ENCODE results near the gene STYXL1.
"Not testable (repeated sequence)": the region's sequence is repeated elsewhere in the genome, so short reads cannot be mapped to it uniquely, and the experiment has no call there.

STYXL1 gene, protein sequence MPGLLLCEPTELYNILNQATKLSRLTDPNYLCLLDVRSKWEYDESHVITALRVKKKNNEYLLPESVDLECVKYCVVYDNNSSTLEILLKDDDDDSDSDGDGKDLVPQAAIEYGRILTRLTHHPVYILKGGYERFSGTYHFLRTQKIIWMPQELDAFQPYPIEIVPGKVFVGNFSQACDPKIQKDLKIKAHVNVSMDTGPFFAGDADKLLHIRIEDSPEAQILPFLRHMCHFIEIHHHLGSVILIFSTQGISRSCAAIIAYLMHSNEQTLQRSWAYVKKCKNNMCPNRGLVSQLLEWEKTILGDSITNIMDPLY
- 4.4 to 14.6 reads per million in 2 donors for total RNA-seq

- DNase-seq: peak; percentile 64 to 96 (median 82)
These were observed at the start of gene STYXL1, which contains the start of gene MDH2 for GRCh38 chr7:76047811-76048667. Gene STYXL1, minus strand, starts transcription at chr7:76048000. Its CDS starts 17,477 bp downstream, at chr7:76030523. Gene MDH2, plus strand, starts transcription at chr7:76048106. Its CDS starts 55 bp downstream, at chr7:76048161.

DNA sequence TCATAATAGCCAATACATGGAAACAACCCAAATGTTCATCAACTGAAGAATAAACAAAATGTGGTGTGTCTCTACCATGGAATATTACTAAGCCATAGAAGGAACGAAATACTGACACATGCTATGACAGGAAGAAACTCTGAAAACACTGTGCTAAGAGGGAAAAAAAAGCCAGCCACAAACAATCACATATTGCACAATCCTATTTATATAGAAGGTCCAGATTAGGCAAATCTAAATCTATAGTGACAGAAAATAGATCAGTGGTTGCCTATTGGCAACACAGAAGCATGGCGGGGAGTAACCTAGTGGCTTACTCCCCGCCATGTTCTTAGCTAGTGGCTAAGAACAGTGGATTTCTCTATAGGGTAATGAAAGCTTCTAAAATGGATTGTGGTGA, 48.1 kb upstream of the STYXL1 start:
- no peak for DNase-seq

GRCh38 chr7:76094326-76094725, 46.5 kb upstream of the STYXL1 start:
- DNase-seq: not testable (repeated sequence)

DNA sequence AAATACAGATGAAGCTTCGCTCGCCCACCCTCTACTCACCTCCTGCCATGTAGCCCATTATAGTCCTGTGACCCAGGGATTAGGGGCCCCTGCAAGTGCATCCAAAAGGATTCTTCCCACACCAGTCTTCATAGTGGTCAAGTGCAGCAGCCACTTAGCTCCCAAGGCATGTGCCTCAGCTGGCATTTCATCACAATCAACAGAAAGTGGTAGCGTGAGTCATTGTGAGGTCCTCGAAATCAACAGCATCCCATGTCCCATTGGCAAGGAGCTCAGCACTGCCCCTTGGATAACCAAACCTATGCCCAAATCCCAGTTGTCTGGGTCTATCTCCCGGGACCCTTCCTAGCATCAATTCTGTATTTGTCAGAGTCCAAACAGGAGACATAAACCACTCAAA, 45.7 kb upstream of the STYXL1 start:
- not testable (repeated sequence) for DNase-seq

DNA sequence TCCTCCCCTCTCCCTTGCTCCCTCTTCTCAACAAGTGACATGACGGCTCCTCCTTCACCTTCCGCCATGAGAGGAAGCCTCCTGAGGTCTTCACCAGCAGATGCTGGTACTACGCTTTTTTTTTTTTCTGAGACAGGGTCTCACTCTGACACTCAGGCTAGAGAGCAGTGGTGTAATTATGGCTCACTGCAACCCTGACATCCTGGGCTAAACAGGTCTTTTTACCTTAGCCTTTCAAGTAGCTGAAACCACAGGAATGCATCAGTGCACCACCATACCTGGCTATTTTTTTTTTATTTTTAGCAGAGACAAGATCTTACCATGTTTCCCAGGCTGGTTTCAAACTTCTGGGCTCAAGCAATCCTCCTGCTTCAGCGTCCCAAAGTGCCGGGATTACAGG, 43.7 kb upstream of the STYXL1 start:
- DNase-seq: no peak

DNA sequence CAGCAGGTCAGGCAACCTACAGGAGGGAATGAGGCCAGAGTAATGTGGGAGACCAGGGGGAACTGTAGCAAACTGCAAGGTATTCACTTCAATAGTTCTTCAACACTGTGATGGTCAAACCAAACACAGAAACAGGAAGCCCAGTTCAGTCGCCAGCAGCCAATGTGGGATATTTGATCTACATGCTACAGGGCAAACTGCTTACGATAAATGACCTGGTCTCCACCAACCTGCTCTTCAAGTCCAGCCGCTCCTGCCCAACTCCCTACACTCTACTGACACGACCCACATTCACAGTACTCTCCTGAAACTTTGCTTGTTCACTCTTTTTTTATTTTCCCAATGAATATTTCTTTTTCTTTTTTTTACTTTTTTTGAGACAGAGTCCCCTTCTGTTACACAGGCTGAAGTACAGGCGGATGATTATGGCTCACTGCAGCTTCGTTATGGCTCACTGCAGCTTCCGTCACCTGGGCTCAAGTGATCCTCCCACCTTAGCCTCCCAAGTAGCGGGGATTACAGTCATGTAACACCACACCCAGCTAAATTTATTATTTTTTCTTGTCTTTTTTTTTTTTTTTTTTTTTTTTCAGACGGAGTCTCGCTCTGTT, 42.2 kb upstream of the STYXL1 start:
- no peak for DNase-seq

DNA sequence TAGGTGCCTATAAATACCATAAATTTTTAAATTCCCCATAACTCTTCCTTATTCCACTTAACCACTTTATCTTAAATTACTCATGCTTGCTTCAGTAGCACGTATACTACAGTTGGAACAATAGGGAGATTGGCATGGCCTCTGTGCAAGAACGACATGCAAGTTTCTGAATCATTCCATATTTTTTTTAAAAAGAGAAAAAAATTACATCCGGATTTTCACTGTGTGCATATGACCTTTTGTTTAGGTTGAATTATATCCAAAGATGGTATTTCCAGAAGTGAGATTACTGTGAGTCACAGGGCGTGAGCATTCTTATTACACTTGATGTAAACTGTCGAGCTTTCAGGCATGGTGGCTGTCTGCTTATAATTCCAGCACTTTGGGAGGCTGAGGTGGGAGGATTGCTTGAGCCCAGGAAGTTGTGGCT, 39.6 kb upstream of the STYXL1 start:
- DNase-seq: not testable (repeated sequence)

GRCh38 chr7:76086070-76086469, 38.3 kb upstream of the STYXL1 start:
- DNase-seq: no peak

DNA sequence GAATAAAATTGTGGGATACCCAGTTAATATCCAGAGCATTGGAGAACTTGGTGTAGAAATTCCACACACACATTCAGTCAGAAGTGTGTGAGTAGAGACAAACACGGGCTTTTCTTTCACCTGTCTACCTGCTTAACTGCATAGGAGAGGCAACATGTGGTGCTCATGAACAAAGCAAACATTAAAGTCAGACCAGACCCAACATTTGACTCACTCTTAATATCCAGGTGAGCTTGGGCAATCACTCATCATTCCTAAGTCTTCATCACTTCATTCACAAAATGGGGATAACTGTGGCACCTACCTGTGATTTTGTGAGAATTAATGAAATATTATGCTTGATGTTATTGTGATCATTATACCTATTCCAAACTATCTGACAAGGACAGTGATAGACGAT, 36.3 kb upstream of the STYXL1 start:
- not testable (repeated sequence) for DNase-seq

- DNase-seq: no peak
These were observed 32.4 kb upstream of the STYXL1 start for GRCh38 chr7:76080204-76080603.

- DNase-seq: no peak
These were observed 29.6 kb upstream of the STYXL1 start for GRCh38 chr7:76077435-76077834.

DNA sequence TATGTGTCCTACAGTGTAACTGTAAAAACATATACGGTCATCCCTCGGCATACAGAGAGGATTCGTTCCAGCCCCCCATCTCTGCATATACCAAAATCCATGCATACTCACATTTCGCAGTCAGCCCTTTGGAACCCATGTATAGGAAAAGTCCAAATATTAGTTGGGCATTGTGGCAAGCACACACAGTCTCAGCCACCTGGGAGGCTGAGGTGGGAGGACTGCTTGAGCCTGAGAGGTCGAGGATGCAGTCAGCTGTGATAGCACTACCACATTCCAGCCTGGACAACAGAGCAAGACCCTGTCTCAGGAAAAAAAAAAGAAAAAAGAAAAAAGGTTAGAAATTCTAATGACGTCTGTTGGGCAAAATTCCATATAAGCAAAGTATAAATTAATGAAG, 29.2 kb upstream of the STYXL1 start:
- no peak for DNase-seq

DNA sequence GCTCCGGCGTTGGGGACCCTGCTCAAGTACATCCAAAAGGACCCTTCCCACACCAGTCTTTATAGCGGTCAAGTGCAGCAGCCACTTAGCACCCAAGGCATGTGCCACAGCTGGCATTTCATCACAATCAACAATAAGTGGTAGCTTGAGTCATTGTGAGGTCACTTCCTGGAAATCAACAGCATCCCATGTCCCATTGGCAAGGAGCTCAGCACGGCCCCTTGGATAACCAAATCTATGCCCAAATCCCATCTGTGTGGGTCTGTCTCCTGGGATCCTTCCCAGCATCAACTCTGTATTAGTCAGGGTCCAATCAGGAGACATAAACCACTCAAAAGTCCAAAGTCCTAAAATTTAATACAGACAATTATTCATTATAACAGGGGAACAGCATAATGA, 27.2 kb upstream of the STYXL1 start:
- no peak for DNase-seq

GRCh38 chr7:76074306-76074971, 26.6 kb upstream of the STYXL1 start:
- DNase-seq: no peak

- no peak for DNase-seq
These were observed 25.7 kb upstream of the STYXL1 start for GRCh38 chr7:76073335-76073990.

GRCh38 chr7:76072243-76073148, 24.7 kb upstream of the STYXL1 start:
- DNase-seq: no peak

GRCh38 chr7:76071316-76072242, 23.8 kb upstream of the STYXL1 start:
- no peak for DNase-seq

DNA sequence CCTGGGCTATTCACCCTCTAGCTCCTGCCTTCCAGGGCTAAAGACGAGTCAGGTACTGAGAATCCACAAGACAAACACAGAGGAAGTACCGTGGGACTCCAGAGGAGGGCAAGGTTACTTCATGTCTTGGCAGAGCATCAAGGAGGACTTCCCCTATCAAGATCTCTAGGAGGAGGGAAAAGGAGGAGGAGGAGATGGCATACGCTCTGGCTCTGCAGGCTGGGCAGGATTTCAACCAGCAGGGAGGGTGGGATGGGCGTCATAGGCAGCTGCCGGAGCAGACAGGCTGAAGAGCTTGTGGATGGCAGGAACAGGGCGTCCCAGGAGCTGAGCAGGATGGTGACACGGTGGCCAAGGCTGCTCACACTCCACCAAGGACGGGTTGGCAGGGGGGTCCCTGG, 21.4 kb upstream of the STYXL1 start:
- no peak for DNase-seq

DNA sequence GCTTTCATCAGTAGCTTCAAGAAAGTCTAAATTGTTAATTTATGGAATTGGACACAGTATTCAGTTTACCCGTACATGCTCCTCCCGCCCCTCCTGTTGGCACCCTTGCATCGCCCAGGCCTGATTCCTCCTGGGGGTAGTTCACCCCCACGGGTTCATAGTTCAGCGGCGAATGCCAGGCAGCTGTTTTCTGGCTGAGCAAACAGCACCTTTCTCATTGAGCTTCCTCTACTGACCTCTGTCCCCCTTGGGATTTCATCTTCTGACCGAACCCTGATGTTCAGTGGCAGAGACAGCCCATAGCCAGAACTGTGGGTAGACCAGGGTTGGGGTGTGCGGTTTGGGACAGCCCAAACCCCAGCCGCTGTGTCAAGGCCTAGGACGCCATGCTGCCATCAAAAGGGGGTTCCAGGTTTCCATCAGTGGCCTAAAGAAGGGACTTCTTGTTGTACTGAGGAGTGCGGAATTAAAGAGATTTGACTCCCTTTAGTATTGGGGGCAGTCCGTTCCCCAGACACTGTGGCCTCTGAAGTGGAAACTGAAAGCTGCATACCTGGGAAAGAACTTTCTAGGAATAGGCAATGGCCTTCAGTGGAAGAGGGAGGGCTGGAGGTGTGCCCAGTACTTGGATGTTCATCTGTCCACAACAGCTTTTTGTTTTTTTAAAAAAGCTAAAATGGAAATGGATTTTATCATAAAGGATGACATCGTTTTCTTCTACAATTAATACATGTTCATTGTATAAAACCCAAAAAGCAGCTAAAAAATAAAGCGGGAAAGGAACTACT, 19.1 kb upstream of the STYXL1 start:
- no peak for DNase-seq
